K562 (cell line): ENCODE measurements around the gene NIPSNAP2. TPM values are rescaled to one million over a fixed set of nuclear protein-coding genes. Genes with fewer than 3 reads are reported as not detected.

Source experiments
- ATAC-seq: fragments of 200-7000 bp; cut with Tn5 transposase; 3 replicates; pipeline ENCODE4 v1.9.1; 2020; ENCODE audit warnings: moderate library complexity
- BruUV-seq: library from RNA; stranded (reverse); fragments of 400-500 nt; replicated peaks from 2 replicates; lab custom pipeline; 2021; lab: Mats Ljungman, UMichigan
- CTCF ChIA-PET: fragments of 300-600 bp; formaldehyde crosslinking; extraction: SDS; loops from one replicate; lab custom pipeline; 2021; ENCODE audit warnings: low intra/inter-chr PET ratio; lab: Yijun Ruan, JAX
- POLR2A ChIA-PET: fragments of 300-600, 350-650 bp; sonication (Branson Sonifier 250); formaldehyde crosslinking; extraction: SDS; loops from one replicate; lab custom pipeline; 2021; ENCODE audit warnings: antibody characterized with exemption, inconsistent platforms; lab: Yijun Ruan, JAX
- DNase-seq, 4 experiments: peaks; one replicate each; pipeline versions ENCODE4 v3.0.0 to v3.0.0-alpha.2; 2011 to 2018; ENCODE audit warnings: low spot score in 3 of 4, mixed read lengths in 3 of 4; ENCODE audit errors: extremely low read depth in 1 of 4
- FAIRE-seq: peaks from 2 replicates; lab custom pipeline; 2011; peaks lifted over from hg19 to GRCh38; lab: Jason Lieb, UNC
- H2AFZ ChIP-seq: 2 replicates; pipeline ENCODE4 v1.6.0; 2011; ENCODE audit warnings: low read depth, low read length, control low read depth, inconsistent platforms
- H3K27ac ChIP-seq: fragments of 200-600 bp; 3 replicates; pipeline ENCODE4 v1.8.0; 2011; ENCODE audit warnings: low read depth, mild to moderate bottlenecking, control low read depth, inconsistent platforms, low read length, moderate library complexity, mixed read lengths; ENCODE audit errors: extremely low read depth
- H3K27me3 ChIP-seq, 2 experiments: fragments of 300-600 bp in 1 of 2; 2 replicates in 1 of 2; 3 replicates in 1 of 2; pipeline versions ENCODE4 v1.6.0 to v1.8.0; 2011; ENCODE audit warnings: inconsistent platforms in 2 of 2, low read length in 2 of 2, mild to moderate bottlenecking in 1 of 2, mixed read lengths in 1 of 2, moderate library complexity in 1 of 2; ENCODE audit not compliant: control insufficient read depth in 2 of 2, insufficient read depth in 2 of 2
- H3K36me3 ChIP-seq: fragments of 300-600 bp; 3 replicates; pipeline ENCODE4 v1.8.0; 2011; ENCODE audit warnings: mild to moderate bottlenecking, low read length, inconsistent platforms; ENCODE audit not compliant: control insufficient read depth, insufficient read depth
- H3K4me1 ChIP-seq, 2 experiments: fragments of 200-600 bp in 1 of 2; replicated peaks in 1 of 2; 2 replicates in 1 of 2; 3 replicates in 1 of 2; pipeline versions ENCODE4 v1.5.1 to v1.8.0; 2011; ENCODE audit warnings: inconsistent platforms in 2 of 2, low read length in 2 of 2, mild to moderate bottlenecking in 1 of 2, mixed read lengths in 1 of 2, moderate library complexity in 1 of 2; ENCODE audit not compliant: control insufficient read depth in 2 of 2, insufficient read depth in 2 of 2
- H3K4me2 ChIP-seq: 2 replicates; pipeline ENCODE4 v1.6.1; 2011; ENCODE audit warnings: low read length, control low read depth, inconsistent platforms, mixed read lengths; ENCODE audit not compliant: insufficient read depth
- H3K4me3 ChIP-seq: fragments of 200-600 bp; sonication (generic), shearing (Covaris generic); 2 replicates; pipeline ENCODE4 v1.5.1; 2016; ENCODE audit warnings: control low read depth, inconsistent platforms
- H3K79me2 ChIP-seq: fragments of 200-600 bp; 3 replicates; pipeline ENCODE4 v1.8.0; 2011; ENCODE audit warnings: low read length, inconsistent platforms; ENCODE audit not compliant: control insufficient read depth, insufficient read depth
- H3K9ac ChIP-seq, 2 experiments: 2 replicates each; pipeline versions ENCODE4 v1.6.0 to v1.6.1; 2011; ENCODE audit warnings: low read depth in 2 of 2, low read length in 2 of 2, control low read depth in 1 of 2, inconsistent platforms in 1 of 2, mild to moderate bottlenecking in 1 of 2, mixed read lengths in 1 of 2; ENCODE audit not compliant: insufficient read depth in 1 of 2
- H3K9me1 ChIP-seq: one replicate; pipeline ENCODE4 v1.6.0; 2011; ENCODE audit warnings: inconsistent platforms, mild to moderate bottlenecking, low read length, moderate library complexity; ENCODE audit not compliant: control insufficient read depth, insufficient read depth
- H3K9me3 ChIP-seq: replicated peaks from 2 replicates; pipeline ENCODE4 v1.5.1; 2011; ENCODE audit warnings: low read depth, low read length, inconsistent platforms; ENCODE audit not compliant: control insufficient read depth, insufficient read depth
- H4K20me1 ChIP-seq: replicated peaks from 2 replicates; pipeline ENCODE4 v1.6.1; 2011; ENCODE audit warnings: low read length, inconsistent platforms, mixed read lengths; ENCODE audit not compliant: control insufficient read depth, insufficient read depth
- BHLHE40 ChIP-seq: IDR thresholded peaks from 2 replicates; pipeline ENCODE4 v1.6.1; 2011; ENCODE audit warnings: low read length, improper control_type of control experiment
- PML ChIP-seq: IDR thresholded peaks from 2 replicates; pipeline ENCODE4 v1.6.1; 2012; ENCODE audit warnings: low read length, inconsistent platforms
- POLR2A ChIP-seq: fragments of 450-650 bp; conservative IDR thresholded peaks from 2 replicates; pipeline ENCODE4 v1.6.1; 2016
- POLR2AphosphoS5 ChIP-seq: IDR thresholded peaks from 2 replicates; pipeline ENCODE4 v1.6.1; 2011; ENCODE audit warnings: mild to moderate bottlenecking, low read depth, low read length, moderate library complexity; ENCODE audit not compliant: control insufficient read depth, insufficient read depth
- SRSF7 ChIP-seq: fragments of 200-400 bp; formaldehyde crosslinking; optimal IDR thresholded peaks from 2 replicates; pipeline ENCODE3; 2017; ENCODE audit warnings: mild to moderate bottlenecking, low read depth, low read length
- SUPT5H ChIP-seq: fragments of 450-650 bp; IDR thresholded peaks from 2 replicates; pipeline ENCODE4 v1.6.1; 2016
- TBP ChIP-seq: optimal IDR thresholded peaks from 2 replicates; pipeline ENCODE3; 2011; ENCODE audit warnings: low read depth, low read length, improper control_type of control experiment
- WGBS: fragments of 100-300 bp; shearing (Covaris generic); methylation state at CpG from one replicate; pipeline ENCODE4 v1.1.6; 2016; ENCODE audit warnings: low coverage, mixed read lengths; ENCODE audit not compliant: insufficient coverage; ENCODE audit errors: missing lambda C conversion rate; 5-methylcytosine and 5-hydroxymethylcytosine counted together
- in situ Hi-C: fragments of 300-500 bp; cut with MboI; formaldehyde crosslinking; loops from 4 replicates; pipeline ENCODE4 v1.15.0; 2018; ENCODE audit warnings: inconsistent platforms, mixed read lengths
- intact Hi-C: fragments of 100-400 bp; cut with micrococcal nuclease; formaldehyde crosslinking; loops from 2 replicates; pipeline ENCODE4 v1.14.2; 2022
- polyA plus RNA-seq, 8 experiments: library from polyadenylated mRNA; depleted of rRNA in 4 of 8; stranded (reverse) in 5 of 8; unstranded in 3 of 8; fragments of >200 nt; fragmentation: Nextera tagmentation in 2 of 8; fragmentation: Illumina TruSeq in 1 of 8; extraction: Ambion mirVana in 2 of 8; extraction: Trizol in 1 of 8; gene quantifications; 2 replicates each; pipeline versions ENCODE4 v1.2.1 to v1.2.3, GENCODE V29; 2011 to 2014; ENCODE audit warnings: inconsistent platforms in 1 of 8, missing spikeins in 1 of 8
- total RNA-seq, 7 experiments: library from RNA; depleted of rRNA in 6 of 7; stranded (reverse); fragments of >200 nt in 6 of 7; fragmentation: Illumina TruSeq in 2 of 7; extraction: Trizol in 2 of 7; gene quantifications; 2 replicates each; pipeline versions ENCODE4 v1.2.1 to v1.2.3, GENCODE V29; 2011 to 2021; ENCODE audit warnings: low replicate concordance in 1 of 7
- TF ChIP-seq, protein P1 (sequence below): sonication (generic); formaldehyde crosslinking; IDR thresholded peaks from 2 replicates; pipeline ENCODE4 v1.8.0; 2023; ENCODE audit warnings: mild to moderate bottlenecking, missing genetic modification reagents
- TF ChIP-seq, protein P2 (sequence below), 2 experiments: fragments of 150-350 bp in 1 of 2; IDR thresholded peaks; 2 replicates each; pipeline ENCODE4 v1.6.1; 2012 to 2016; ENCODE audit warnings: low read depth in 2 of 2, low read length in 2 of 2, mild to moderate bottlenecking in 1 of 2, moderate library complexity in 1 of 2
- TF ChIP-seq, protein P3 (sequence below): fragments of 250-450 bp; sonication (Bioruptor Pico); IDR thresholded peaks from 2 replicates; pipeline ENCODE4 v1.9.0; 2021; ENCODE audit warnings: mild to moderate bottlenecking

The NIPSNAP2 gene
- total and polyA plus RNA-seq, 9 of the 15 experiments (the other 6 are each of a cell fraction or from before 2014, with no cell fraction given): 24.9 to 107 (median 53.0) TPM

DNA sequence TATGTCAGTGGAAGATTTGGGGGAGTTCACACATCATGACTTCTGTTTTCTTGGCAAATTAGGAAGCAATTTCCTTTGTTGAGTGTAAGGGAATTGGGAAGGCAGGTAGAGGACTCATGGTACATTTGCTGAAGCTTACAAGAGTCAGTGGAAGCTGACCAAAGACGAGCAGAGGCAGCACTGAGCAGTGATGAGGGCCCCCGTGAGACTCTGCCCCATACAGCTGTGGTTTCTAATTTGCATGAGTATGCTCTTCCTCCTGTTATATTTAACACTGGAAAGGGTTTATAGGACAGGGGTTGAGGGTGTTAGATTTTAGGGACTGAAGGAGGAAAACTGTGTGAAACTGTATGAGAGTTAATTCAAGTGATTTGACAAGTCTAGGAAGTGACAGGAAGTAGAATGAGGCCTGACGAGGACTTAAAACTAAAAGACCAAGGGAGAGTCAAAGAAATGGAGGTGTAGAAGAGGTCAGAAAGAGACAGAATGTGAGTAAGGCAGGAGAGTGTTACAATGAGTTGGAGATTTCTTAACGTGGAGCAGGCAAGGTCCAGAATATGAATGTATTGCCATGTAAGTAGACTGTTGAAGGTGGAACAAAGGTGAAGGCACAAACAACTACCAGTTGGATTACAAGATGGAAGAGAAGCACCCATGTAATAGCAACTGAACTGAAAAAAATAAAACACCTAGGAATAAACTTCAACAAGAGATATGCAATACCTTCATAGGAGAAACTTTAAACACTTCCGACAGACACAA lies 36.2 kb upstream of the NIPSNAP2 start:
- DNase-seq (no peak), ATAC-seq (no peak), FAIRE-seq (peak; percentile 54)
- no peaks in the 10 kb centered on the region for H3K36me3 ChIP-seq
- H3K9ac ChIP-seq: no peak overlapping the region
- no peak overlapping the region for H3K4me2 ChIP-seq
- intact Hi-C loops: no loop called here
- H4K20me1 ChIP-seq: no peaks in the 10 kb centered on the region
- no peaks in the 10 kb centered on the region for H3K79me2 ChIP-seq
- no peak overlapping the region for H2AFZ ChIP-seq
- no peaks in the 10 kb centered on the region for H3K9me3 ChIP-seq
- no peak overlapping the region for H3K4me3 ChIP-seq
- WGBS: 33% methylated on average over 5 of the region's 5 CpGs
- TF ChIP-seq, protein P1, sequence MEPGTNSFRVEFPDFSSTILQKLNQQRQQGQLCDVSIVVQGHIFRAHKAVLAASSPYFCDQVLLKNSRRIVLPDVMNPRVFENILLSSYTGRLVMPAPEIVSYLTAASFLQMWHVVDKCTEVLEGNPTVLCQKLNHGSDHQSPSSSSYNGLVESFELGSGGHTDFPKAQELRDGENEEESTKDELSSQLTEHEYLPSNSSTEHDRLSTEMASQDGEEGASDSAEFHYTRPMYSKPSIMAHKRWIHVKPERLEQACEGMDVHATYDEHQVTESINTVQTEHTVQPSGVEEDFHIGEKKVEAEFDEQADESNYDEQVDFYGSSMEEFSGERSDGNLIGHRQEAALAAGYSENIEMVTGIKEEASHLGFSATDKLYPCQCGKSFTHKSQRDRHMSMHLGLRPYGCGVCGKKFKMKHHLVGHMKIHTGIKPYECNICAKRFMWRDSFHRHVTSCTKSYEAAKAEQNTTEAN (CRISPR knock-in tag): no peak
- TF ChIP-seq TBP: peak; percentile 39
- 0 out of 2 replicates have a peak, but pooled peaks have one; percentile 23 for TF ChIP-seq PML
- 0 out of 2 replicates have a peak, but pooled peaks have one; percentile 30 for TF ChIP-seq POLR2AphosphoS5
- TF ChIP-seq SUPT5H: peak; percentile 51; the same call in 1 of the 2 replicates
- no peak for TF ChIP-seq SRSF7
- no peak for TF ChIP-seq BHLHE40
- TF ChIP-seq, protein P2, sequence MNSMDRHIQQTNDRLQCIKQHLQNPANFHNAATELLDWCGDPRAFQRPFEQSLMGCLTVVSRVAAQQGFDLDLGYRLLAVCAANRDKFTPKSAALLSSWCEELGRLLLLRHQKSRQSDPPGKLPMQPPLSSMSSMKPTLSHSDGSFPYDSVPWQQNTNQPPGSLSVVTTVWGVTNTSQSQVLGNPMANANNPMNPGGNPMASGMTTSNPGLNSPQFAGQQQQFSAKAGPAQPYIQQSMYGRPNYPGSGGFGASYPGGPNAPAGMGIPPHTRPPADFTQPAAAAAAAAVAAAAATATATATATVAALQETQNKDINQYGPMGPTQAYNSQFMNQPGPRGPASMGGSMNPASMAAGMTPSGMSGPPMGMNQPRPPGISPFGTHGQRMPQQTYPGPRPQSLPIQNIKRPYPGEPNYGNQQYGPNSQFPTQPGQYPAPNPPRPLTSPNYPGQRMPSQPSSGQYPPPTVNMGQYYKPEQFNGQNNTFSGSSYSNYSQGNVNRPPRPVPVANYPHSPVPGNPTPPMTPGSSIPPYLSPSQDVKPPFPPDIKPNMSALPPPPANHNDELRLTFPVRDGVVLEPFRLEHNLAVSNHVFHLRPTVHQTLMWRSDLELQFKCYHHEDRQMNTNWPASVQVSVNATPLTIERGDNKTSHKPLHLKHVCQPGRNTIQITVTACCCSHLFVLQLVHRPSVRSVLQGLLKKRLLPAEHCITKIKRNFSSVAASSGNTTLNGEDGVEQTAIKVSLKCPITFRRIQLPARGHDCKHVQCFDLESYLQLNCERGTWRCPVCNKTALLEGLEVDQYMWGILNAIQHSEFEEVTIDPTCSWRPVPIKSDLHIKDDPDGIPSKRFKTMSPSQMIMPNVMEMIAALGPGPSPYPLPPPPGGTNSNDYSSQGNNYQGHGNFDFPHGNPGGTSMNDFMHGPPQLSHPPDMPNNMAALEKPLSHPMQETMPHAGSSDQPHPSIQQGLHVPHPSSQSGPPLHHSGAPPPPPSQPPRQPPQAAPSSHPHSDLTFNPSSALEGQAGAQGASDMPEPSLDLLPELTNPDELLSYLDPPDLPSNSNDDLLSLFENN (IDR thresholded peaks at IDR 0.05; ENCODE audit: low read depth in 2 of 2, low read length in 2 of 2): no peak
- TF ChIP-seq, protein P3, sequence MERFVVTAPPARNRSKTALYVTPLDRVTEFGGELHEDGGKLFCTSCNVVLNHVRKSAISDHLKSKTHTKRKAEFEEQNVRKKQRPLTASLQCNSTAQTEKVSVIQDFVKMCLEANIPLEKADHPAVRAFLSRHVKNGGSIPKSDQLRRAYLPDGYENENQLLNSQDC (CRISPR knock-in tag): no peak
- TF ChIP-seq POLR2A: peak; percentile 53
- no peaks in the 10 kb centered on the region; a peak in 1 of 5 replicates for H3K4me1 ChIP-seq
- ChIA-PET CTCF (no interaction called here), POLR2A (no interaction called here)
- no peak overlapping the region for H3K27ac ChIP-seq
- no TSS peak for BruUV-seq
- H3K9me1 ChIP-seq: no peaks in the 10 kb centered on the region
- no peaks in the 10 kb centered on the region for H3K27me3 ChIP-seq
- in situ Hi-C loops: no loop called here
